IMR-90 (cell line): Measurements from ENCODE around the gene AZIN2. TPM values are rescaled to one million over a fixed set of nuclear protein-coding genes. Genes with fewer than 3 reads are reported as not detected.

Experiments used
- ATAC-seq: fragments of 200-7000 bp; cut with Tn5 transposase; 2 replicates; pipeline ENCODE4 v1.9.1; 2020; ENCODE audit warnings: low read depth, mild to moderate bottlenecking, moderate library complexity
- BruUV-seq: library from RNA; stranded (reverse); fragments of 400-500 nt; replicated peaks from 2 replicates; lab custom pipeline; 2021; lab: Mats Ljungman, UMichigan
- CTCF ChIA-PET: fragments of 300-600 bp; formaldehyde crosslinking; extraction: SDS; loops from one replicate; lab custom pipeline; 2021; ENCODE audit warnings: antibody characterized with exemption; lab: Yijun Ruan, JAX
- POLR2A ChIA-PET: fragments of 300-600 bp; sonication (Branson Sonifier 250); formaldehyde crosslinking; loops from one replicate; lab custom pipeline; 2022; ENCODE audit warnings: antibody characterized with exemption; ENCODE audit not compliant: unreplicated experiment; lab: Charles Lee
- DNase-seq: peaks from one replicate; pipeline ENCODE4 v3.0.0; 2013
- H2AFZ ChIP-seq: replicated peaks from 2 replicates; pipeline ENCODE3; 2013; ENCODE audit warnings: low read length, mild to moderate bottlenecking; ENCODE audit not compliant: poor library complexity
- H2AK5ac ChIP-seq: 2 replicates; pipeline ENCODE4 v1.6.1; 2013; ENCODE audit warnings: low read depth, low read length, inconsistent platforms
- H2AK9ac ChIP-seq: replicated peaks from 2 replicates; pipeline ENCODE3; 2013; ENCODE audit warnings: mild to moderate bottlenecking, low read depth, low read length, moderate library complexity; ENCODE audit not compliant: poor library complexity
- H2BK120ac ChIP-seq: 2 replicates; pipeline ENCODE4 v1.6.1; 2013; ENCODE audit warnings: low read depth, low read length, inconsistent platforms
- H2BK15ac ChIP-seq: 3 replicates; pipeline ENCODE4 v1.6.1; 2013; ENCODE audit warnings: low read depth, low read length, inconsistent platforms
- H2BK20ac ChIP-seq: 2 replicates; pipeline ENCODE4 v1.6.1; 2013; ENCODE audit warnings: low read depth, mild to moderate bottlenecking, inconsistent platforms, low read length, moderate library complexity
- H2BK5ac ChIP-seq: 2 replicates; pipeline ENCODE4 v1.6.1; 2013; ENCODE audit warnings: mild to moderate bottlenecking, low read depth, low read length, inconsistent platforms; ENCODE audit not compliant: poor library complexity, severe bottlenecking
- H3K14ac ChIP-seq: replicated peaks from 2 replicates; pipeline ENCODE4 v1.6.1; 2013; ENCODE audit warnings: low read depth, low read length, inconsistent platforms
- H3K18ac ChIP-seq: 2 replicates; pipeline ENCODE4 v1.6.1; 2013; ENCODE audit warnings: low read depth, low read length, control low read depth
- H3K23ac ChIP-seq: 2 replicates; pipeline ENCODE4 v1.6.1; 2013; ENCODE audit warnings: low read depth, low read length, inconsistent platforms
- H3K27ac ChIP-seq: 2 replicates; pipeline ENCODE4 v1.5.1; 2013; ENCODE audit warnings: mild to moderate bottlenecking, control low read depth, low read length; ENCODE audit not compliant: insufficient read depth
- H3K27me3 ChIP-seq: 2 replicates; pipeline ENCODE4 v1.6.1; 2013; ENCODE audit warnings: low read length; ENCODE audit not compliant: control insufficient read depth, insufficient read depth
- H3K36me3 ChIP-seq: 2 replicates; pipeline ENCODE4 v1.6.1; 2013; ENCODE audit warnings: low read length, mixed read lengths; ENCODE audit not compliant: control insufficient read depth, insufficient read depth
- H3K4ac ChIP-seq: 2 replicates; pipeline ENCODE4 v1.6.1; 2013; ENCODE audit warnings: low read depth, low read length, inconsistent platforms
- H3K4me1 ChIP-seq: 2 replicates; pipeline ENCODE4 v1.6.1; 2013; ENCODE audit warnings: low read length, mixed read lengths; ENCODE audit not compliant: control insufficient read depth, insufficient read depth
- H3K4me2 ChIP-seq: 2 replicates; pipeline ENCODE4 v1.6.1; 2013; ENCODE audit warnings: low read depth, mild to moderate bottlenecking, control low read depth, low read length, moderate library complexity
- H3K4me3 ChIP-seq: 2 replicates; pipeline ENCODE4 v1.5.1; 2013; ENCODE audit warnings: low read depth, mild to moderate bottlenecking, control low read depth, low read length, moderate library complexity; ENCODE audit not compliant: insufficient read depth
- H3K56ac ChIP-seq: 2 replicates; pipeline ENCODE4 v1.6.1; 2013; ENCODE audit warnings: low read length, inconsistent platforms; ENCODE audit not compliant: insufficient read depth; ENCODE audit errors: extremely low read depth
- H3K79me1 ChIP-seq, 2 experiments: 2 replicates each; pipeline ENCODE4 v1.6.1; 2013; ENCODE audit warnings: low read length in 2 of 2, inconsistent platforms in 1 of 2, low read depth in 1 of 2
- H3K9ac ChIP-seq: 2 replicates; pipeline ENCODE4 v1.6.1; 2013; ENCODE audit warnings: low read depth, low read length, control low read depth
- H3K9me1 ChIP-seq: 2 replicates; pipeline ENCODE4 v1.6.1; 2013; ENCODE audit warnings: low read length, inconsistent platforms; ENCODE audit not compliant: insufficient read depth
- H3K9me3 ChIP-seq: 2 replicates; pipeline ENCODE4 v1.6.1; 2013; ENCODE audit warnings: low read length; ENCODE audit not compliant: control insufficient read depth, insufficient read depth
- H4K20me1 ChIP-seq: 2 replicates; pipeline ENCODE4 v1.6.1; 2013; ENCODE audit warnings: low read length, inconsistent platforms; ENCODE audit not compliant: insufficient read depth
- H4K5ac ChIP-seq: 2 replicates; pipeline ENCODE4 v1.6.1; 2013; ENCODE audit warnings: mild to moderate bottlenecking, low read depth, low read length, control low read depth
- H4K8ac ChIP-seq, 2 experiments: 2 replicates each; pipeline ENCODE4 v1.6.1; 2013; ENCODE audit warnings: low read depth in 2 of 2, low read length in 2 of 2, control low read depth in 1 of 2, inconsistent platforms in 1 of 2
- H4K91ac ChIP-seq: 2 replicates; pipeline ENCODE4 v1.6.1; 2013; ENCODE audit warnings: low read depth, low read length, inconsistent platforms; ENCODE audit not compliant: insufficient read depth
- BHLHE40 ChIP-seq: fragments of 150-350 bp; IDR thresholded peaks from 2 replicates; pipeline ENCODE4 v1.6.1; 2016; ENCODE audit warnings: mild to moderate bottlenecking, low read depth, low read length
- CEBPB ChIP-seq: IDR thresholded peaks from 2 replicates; pipeline ENCODE4 v1.6.1; 2012; ENCODE audit warnings: low read depth, low read length, improper control_type of control experiment
- CHD1 ChIP-seq: IDR thresholded peaks from 2 replicates; pipeline ENCODE4 v1.6.1; 2012; ENCODE audit warnings: low read depth, low read length, improper control_type of control experiment
- ELK1 ChIP-seq: fragments of 150-350 bp; IDR thresholded peaks from 2 replicates; pipeline ENCODE4 v1.6.1; 2016; ENCODE audit warnings: low read depth, mild to moderate bottlenecking, low read length, moderate library complexity, borderline replicate concordance
- POLR2A ChIP-seq: IDR thresholded peaks from 2 replicates; pipeline ENCODE4 v1.6.1; 2012; ENCODE audit warnings: mild to moderate bottlenecking, low read depth, low read length
- USF2 ChIP-seq: fragments of 150-350 bp; IDR thresholded peaks from 2 replicates; pipeline ENCODE4 v1.6.1; 2017; ENCODE audit warnings: mild to moderate bottlenecking, antibody characterized with exemption, low read length, low read depth
- WGBS, 2 experiments: methylation state at CpG; one replicate each; pipeline versions ENCODE4 v1.1.5 to v1.1.7; 2013; ENCODE audit warnings: missing lambda C conversion rate in 2 of 2; ENCODE audit not compliant: insufficient read length in 1 of 2; ENCODE audit errors: extremely low coverage in 2 of 2; 5-methylcytosine and 5-hydroxymethylcytosine counted together
- dilution Hi-C: fragments of 300-500 bp; cut with HindIII; formaldehyde crosslinking; loops from one replicate; pipeline ENCODE4 v1.14.3; 2018; ENCODE audit warnings: low sequenced_read_pairs; ENCODE audit not compliant: unreplicated experiment
- in situ Hi-C: fragments of 300-500 bp; cut with MboI; formaldehyde crosslinking; loops from 3 replicates; pipeline ENCODE4 v1.14.3; 2019; ENCODE audit warnings: low sequenced_read_pairs, inconsistent platforms, mixed read lengths
- intact Hi-C: fragments of 100-400 bp; cut with micrococcal nuclease; formaldehyde crosslinking; loops from 2 replicates; pipeline ENCODE4 v1.10.0; 2022
- polyA plus RNA-seq, 3 experiments: library from polyadenylated mRNA; depleted of rRNA; stranded (reverse); fragments of >200 nt; gene quantifications; 2 replicates each; pipeline ENCODE4 v1.2.3, GENCODE V29; 2012; ENCODE audit warnings: low replicate concordance in 1 of 3
- total RNA-seq: library from RNA; depleted of rRNA; stranded (reverse); fragments of >200 nt; gene quantifications from 2 replicates; pipeline ENCODE4 v1.2.3, GENCODE V29; 2012
- TF ChIP-seq, protein P1 (sequence below): conservative IDR thresholded peaks from 2 replicates; pipeline ENCODE4 v1.5.1; 2012; ENCODE audit warnings: mild to moderate bottlenecking, low read depth, low read length, improper control_type of control experiment

AZIN2 gene
- total and polyA plus RNA-seq, 2 of the 4 experiments (the other 2 are of a cell fraction): 4.7 to 8.9 TPM

DNA sequence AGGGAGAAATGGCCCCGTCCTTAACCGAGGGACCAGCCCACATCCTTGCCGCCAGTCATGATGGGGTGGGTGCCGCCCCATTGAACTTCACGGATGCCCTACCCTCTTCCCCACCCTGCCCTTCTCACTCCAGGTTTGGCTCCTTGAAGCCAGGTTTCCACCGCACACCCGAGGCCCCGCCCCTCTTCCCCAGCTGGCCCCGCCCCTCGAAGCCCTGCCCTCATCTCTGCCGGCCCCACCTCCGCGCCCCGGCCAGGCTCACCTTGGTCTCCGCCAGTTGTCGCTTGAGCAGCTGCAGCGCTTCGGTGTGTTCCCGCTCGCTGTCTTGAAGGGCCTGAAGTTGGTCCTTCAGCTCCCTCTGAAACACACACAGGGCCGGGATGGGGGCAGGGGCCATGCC is 84.3 kb downstream of the AZIN2 start:
- H4K5ac ChIP-seq: no peak overlapping the region
- H3K9me1 ChIP-seq: peaks cover 33% of the 10 kb centered on the region
- no peak overlapping the region for H2BK5ac ChIP-seq
- dilution Hi-C loops: no loop called here
- H2AK5ac ChIP-seq: peak overlapping the region; percentile 60
- no peak overlapping the region for H3K27ac ChIP-seq
- intact Hi-C loops: no loop called here
- no peaks in the 10 kb centered on the region for H3K27me3 ChIP-seq
- H3K4me3 ChIP-seq: no peak overlapping the region
- H4K8ac ChIP-seq: no peak overlapping the region; a peak in 1 of 4 replicates
- H4K91ac ChIP-seq: no peak overlapping the region
- peaks cover 32% of the 10 kb centered on the region for H3K4me1 ChIP-seq
- H2BK15ac ChIP-seq: 0 out of 3 replicates have a peak overlapping the region, but pooled peaks have one; percentile 85
- H3K36me3 ChIP-seq: peaks cover 10% of the 10 kb centered on the region; the same call in 1 of the 2 replicates
- no peak overlapping the region for H3K14ac ChIP-seq
- H3K56ac ChIP-seq: no peak overlapping the region
- peak overlapping the region; percentile 10 for H2AK9ac ChIP-seq
- no peak overlapping the region for H3K23ac ChIP-seq
- H3K18ac ChIP-seq: no peak overlapping the region
- peak overlapping the region; percentile 93 for H2BK120ac ChIP-seq
- ChIA-PET POLR2A (no interaction called here), CTCF (no interaction called here)
- H3K9me3 ChIP-seq: 0 out of 2 replicates have a peak, but pooled peaks cover 3% of the 10 kb centered on the region
- no peak overlapping the region for H3K9ac ChIP-seq
- WGBS, 2 experiments: 100% methylated on average over 2 of the region's 21 CpGs; no CpG with 5 or more reads in 1 of the 2 experiments
- no peaks in the 10 kb centered on the region for H4K20me1 ChIP-seq
- ATAC-seq (no peak), DNase-seq (no peak)
- peaks cover 9 to 64% of the 10 kb centered on the region in 2 experiments for H3K79me1 ChIP-seq
- no peak overlapping the region for H3K4me2 ChIP-seq
- H3K4ac ChIP-seq: 0 out of 2 replicates have a peak overlapping the region, but pooled peaks have one; percentile 94
- in situ Hi-C loops: no loop called here
- no TSS peak for BruUV-seq
- no peak overlapping the region for H2AFZ ChIP-seq
- H2BK20ac ChIP-seq: no peak overlapping the region
- TF ChIP-seq USF2 (no peak), CEBPB (no peak), BHLHE40 (no peak), ELK1 (no peak), POLR2A (no peak), CHD1 (no peak)
- TF ChIP-seq, protein P1, sequence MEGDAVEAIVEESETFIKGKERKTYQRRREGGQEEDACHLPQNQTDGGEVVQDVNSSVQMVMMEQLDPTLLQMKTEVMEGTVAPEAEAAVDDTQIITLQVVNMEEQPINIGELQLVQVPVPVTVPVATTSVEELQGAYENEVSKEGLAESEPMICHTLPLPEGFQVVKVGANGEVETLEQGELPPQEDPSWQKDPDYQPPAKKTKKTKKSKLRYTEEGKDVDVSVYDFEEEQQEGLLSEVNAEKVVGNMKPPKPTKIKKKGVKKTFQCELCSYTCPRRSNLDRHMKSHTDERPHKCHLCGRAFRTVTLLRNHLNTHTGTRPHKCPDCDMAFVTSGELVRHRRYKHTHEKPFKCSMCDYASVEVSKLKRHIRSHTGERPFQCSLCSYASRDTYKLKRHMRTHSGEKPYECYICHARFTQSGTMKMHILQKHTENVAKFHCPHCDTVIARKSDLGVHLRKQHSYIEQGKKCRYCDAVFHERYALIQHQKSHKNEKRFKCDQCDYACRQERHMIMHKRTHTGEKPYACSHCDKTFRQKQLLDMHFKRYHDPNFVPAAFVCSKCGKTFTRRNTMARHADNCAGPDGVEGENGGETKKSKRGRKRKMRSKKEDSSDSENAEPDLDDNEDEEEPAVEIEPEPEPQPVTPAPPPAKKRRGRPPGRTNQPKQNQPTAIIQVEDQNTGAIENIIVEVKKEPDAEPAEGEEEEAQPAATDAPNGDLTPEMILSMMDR: no peak
